NK-92 (cell line): ENCODE data around the gene BCL10.

Experiments
- DNase-seq: peaks from one replicate; lab custom pipeline; 2025; ENCODE audit not compliant: unreplicated experiment; lab: John Stamatoyannopoulos, UW

Gene BCL10

DNA sequence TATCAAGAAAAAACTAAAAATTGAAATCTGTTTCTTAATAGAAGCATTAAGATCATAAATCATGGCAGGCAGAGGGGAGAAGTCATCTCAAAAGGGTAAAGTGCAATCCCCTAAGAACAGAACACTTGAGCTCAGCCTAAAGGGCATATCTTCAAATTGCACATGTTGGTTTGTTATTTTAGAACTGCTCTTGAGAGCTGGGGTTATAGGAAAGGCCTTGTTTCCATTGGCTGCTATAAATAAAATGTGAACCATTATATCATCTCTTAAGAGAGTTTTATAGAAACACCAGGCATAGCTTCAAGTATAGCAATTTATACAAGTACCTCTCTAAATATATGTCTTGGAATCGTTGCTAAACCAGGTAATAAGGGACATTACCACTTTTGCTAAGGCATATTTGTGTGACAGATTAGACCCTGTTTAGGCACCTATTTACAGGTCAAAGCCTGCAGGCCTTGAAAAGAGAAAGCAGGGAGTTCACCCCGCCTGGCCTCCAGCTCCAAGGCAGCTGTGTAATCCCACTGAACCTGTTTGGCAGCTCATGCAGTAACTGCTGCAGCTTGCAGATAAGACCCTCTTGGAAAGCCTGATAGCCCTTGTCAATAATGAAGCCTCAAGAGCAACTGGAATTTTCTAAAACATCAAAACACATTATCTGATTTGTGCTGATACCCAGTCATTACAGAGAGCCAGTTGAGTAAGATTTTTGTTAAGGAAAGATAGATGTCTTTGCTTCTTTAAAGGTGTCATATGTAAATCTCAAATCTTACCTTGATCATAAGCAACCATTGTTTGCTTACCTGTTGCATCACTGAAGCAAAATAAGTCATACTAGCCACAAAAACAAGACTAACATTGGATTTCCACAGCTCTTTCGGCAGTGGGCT, 51.5 kb downstream of the BCL10 start:
- no peak for DNase-seq

DNA sequence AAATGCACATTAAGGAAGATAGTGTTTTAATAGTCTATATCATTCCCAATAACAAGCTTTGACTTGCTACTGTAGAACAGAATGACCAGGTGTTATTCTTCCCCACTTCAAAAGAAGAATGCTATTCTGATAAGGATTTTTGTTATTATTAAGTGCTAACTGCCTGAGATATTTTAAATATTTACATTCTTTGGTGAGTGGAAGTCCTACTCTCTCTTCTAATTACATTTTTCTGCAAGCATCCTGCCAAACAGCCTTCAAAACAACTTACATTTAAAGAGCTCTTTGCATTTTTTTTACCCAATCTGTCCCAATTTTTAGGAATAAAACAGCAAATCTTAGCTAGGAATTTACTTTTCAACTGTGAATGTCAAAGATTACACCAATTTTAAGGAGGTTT, 52.1 kb downstream of the BCL10 start:
- DNase-seq, result no peak

DNA sequence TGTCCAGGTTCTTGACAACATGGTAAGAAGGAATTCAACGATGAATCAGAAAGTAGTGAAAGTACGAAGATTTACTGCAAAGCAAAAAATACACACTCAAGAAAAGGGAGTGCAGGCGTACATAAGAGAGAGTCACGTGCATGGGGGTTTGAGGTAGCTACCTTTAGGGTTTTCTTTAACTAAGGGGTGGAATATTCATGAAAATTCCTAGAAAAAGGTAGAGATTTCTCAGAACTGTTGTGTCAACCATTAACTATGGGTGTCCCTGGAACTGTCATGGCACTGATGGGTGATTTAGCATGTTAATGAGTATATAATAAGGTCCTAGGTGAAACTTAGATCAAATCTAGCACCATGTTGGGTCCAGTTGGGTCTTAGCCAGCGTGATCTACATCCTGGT, 53.1 kb downstream of the BCL10 start:
- no peak for DNase-seq

- no peak for DNase-seq
Measured at GRCh38 chr1:85220756-85221201, 55.7 kb downstream of the BCL10 start.

GRCh38 chr1:85219853-85220610, 56.4 kb downstream of the BCL10 start:
- no peak for DNase-seq

GRCh38 chr1:85216697-85217096, 59.7 kb downstream of the BCL10 start:
- no peak for DNase-seq
